Hepatocyte (in vitro differentiated cells): ENCODE results near the gene ZNF425.

ENCODE experiments used
- CTCF ChIP-seq: fragments of 200-600 bp; sonication (generic); IDR thresholded peaks from 2 replicates; pipeline ENCODE4 v1.5.1; 2016; ENCODE audit warnings: antibody characterized with exemption, mild to moderate bottlenecking; ENCODE audit not compliant: poor library complexity
- EZH2 ChIP-seq: fragments of 200-600 bp; sonication (generic); IDR thresholded peaks from 2 replicates; pipeline ENCODE4 v1.6.1; 2016; ENCODE audit warnings: antibody characterized with exemption, mild to moderate bottlenecking, borderline replicate concordance
- EZH2phosphoT487 ChIP-seq: fragments of 200-600 bp; sonication (generic); IDR thresholded peaks from one replicate; pipeline ENCODE4 v1.6.1; 2018; ENCODE audit warnings: antibody characterized with exemption, mild to moderate bottlenecking, low read depth, moderate library complexity; ENCODE audit not compliant: unreplicated experiment, severe bottlenecking

- TF ChIP-seq CTCF (no peak), EZH2 (no peak), EZH2phosphoT487 (no peak)
These were observed 27.9 kb upstream of the ZNF425 start for GRCh38 chr7:149154056-149154455.
